ENCODE results near the gene MTMR3.
"Not testable (repeated sequence)": the region's sequence is repeated elsewhere in the genome, so short reads cannot be mapped to it uniquely, and the experiment has no call there.

Gene MTMR3

DNA sequence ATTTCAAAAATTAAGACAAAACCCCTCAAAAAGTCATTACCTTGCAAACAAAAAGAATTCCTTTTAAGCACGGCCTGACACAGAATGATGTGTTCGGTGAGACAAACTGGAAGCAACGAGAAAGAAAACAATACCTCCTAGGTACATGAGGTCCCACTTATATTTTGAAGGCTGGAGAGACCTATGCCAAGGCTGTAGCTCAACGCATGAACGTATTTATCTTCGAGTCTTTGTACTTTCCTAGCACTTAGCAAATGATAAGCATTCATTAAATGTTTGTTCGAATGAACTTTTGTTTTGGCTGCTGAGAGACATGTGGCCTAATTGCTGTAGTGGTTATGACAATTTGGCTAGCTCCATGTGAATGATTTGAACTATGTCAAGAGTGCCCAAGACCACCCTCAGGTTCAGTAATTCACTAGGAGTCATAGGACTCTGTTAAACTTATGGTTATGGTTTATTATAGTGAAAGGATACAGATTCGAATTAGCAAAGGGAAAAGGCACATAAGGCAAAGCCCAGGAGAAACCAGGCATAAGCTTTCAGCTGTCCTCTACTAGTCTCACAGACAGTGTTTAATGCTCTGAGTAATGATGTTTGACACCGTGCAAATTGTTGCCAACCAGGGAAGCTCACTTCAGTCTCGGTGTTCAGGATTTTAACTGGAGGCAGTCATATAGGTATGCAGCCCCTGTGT, 171.2 kb downstream of the MTMR3 start:
- no peak for DNase-seq (ENCODE audit: low read depth)
- no peak overlapping the region for H3K4me3 ChIP-seq (ENCODE audit: low read depth, low read length)
- TF ChIP-seq, protein P1, sequence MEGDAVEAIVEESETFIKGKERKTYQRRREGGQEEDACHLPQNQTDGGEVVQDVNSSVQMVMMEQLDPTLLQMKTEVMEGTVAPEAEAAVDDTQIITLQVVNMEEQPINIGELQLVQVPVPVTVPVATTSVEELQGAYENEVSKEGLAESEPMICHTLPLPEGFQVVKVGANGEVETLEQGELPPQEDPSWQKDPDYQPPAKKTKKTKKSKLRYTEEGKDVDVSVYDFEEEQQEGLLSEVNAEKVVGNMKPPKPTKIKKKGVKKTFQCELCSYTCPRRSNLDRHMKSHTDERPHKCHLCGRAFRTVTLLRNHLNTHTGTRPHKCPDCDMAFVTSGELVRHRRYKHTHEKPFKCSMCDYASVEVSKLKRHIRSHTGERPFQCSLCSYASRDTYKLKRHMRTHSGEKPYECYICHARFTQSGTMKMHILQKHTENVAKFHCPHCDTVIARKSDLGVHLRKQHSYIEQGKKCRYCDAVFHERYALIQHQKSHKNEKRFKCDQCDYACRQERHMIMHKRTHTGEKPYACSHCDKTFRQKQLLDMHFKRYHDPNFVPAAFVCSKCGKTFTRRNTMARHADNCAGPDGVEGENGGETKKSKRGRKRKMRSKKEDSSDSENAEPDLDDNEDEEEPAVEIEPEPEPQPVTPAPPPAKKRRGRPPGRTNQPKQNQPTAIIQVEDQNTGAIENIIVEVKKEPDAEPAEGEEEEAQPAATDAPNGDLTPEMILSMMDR (IDR thresholded peaks at IDR 0.05; ENCODE audit: low read depth, low read length, missing control alignments) = no peak

DNA sequence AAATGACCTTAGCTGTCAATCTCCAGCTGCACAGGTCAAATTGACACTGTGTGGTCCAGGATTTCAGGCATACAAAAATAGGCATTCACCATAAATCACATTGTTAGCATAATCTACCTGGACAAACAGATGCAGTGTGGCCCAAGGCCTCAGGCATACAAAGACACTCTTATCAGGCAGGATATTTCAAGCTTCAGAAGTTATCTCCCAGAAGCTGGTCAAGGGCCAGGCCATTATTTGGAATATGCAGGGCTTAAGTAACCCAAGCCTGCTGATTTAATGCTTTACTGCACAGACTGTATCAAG, 171.7 kb downstream of the MTMR3 start:
- H3K4me3 ChIP-seq (ENCODE audit: low read depth, low read length) = no peak overlapping the region
- TF ChIP-seq, protein P1 (IDR thresholded peaks at IDR 0.05; ENCODE audit: low read depth, low read length, missing control alignments) = no peak
- no peak for DNase-seq (ENCODE audit: low read depth)

DNA sequence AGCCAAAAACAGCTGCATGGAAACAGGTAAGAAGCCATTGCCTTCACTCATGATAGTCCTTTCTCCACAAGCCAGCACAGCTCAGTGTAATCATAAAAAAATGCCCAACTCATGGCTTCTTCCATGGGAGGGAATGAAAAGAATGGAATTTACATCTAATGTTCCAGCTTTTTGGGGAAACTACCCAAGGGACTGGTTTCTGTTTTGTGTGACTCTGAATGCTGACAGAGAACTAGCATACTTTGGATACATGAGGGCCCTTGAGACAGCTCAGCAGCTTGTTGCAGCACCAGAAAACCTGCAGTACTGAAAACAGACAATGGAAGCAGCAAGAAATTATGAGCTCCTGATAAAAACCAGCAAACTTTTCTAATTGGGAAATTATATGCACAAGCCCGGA, 173.0 kb downstream of the MTMR3 start:
- no peak for DNase-seq (ENCODE audit: low read depth)
- H3K4me3 ChIP-seq (ENCODE audit: low read depth, low read length) = no peak overlapping the region
- TF ChIP-seq, protein P1 (IDR thresholded peaks at IDR 0.05; ENCODE audit: low read depth, low read length, missing control alignments) = no peak

DNA sequence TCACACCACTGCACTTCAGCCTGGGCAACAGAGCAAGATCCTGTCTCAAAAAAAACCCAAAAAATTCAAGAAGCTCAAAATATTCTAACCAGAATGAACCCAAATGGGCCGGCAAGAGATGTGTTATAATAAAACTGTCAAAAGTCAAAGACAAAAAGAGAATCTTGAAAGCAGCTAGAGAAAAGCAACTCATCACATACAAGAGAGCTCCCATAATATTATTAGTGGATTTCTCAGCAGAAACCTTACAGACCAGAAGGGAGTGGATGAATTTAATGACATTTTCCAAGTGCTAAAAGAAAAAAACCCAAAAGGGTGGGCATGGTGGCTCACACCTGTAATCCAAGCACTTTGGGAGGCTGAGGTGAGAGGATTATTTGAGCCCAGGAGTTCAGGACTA, 174.4 kb downstream of the MTMR3 start:
- no peak for DNase-seq (ENCODE audit: low read depth)
- TF ChIP-seq, protein P1 (IDR thresholded peaks at IDR 0.05; ENCODE audit: low read depth, low read length, missing control alignments) = no peak
- no peak overlapping the region for H3K4me3 ChIP-seq (ENCODE audit: low read depth, low read length)

DNA sequence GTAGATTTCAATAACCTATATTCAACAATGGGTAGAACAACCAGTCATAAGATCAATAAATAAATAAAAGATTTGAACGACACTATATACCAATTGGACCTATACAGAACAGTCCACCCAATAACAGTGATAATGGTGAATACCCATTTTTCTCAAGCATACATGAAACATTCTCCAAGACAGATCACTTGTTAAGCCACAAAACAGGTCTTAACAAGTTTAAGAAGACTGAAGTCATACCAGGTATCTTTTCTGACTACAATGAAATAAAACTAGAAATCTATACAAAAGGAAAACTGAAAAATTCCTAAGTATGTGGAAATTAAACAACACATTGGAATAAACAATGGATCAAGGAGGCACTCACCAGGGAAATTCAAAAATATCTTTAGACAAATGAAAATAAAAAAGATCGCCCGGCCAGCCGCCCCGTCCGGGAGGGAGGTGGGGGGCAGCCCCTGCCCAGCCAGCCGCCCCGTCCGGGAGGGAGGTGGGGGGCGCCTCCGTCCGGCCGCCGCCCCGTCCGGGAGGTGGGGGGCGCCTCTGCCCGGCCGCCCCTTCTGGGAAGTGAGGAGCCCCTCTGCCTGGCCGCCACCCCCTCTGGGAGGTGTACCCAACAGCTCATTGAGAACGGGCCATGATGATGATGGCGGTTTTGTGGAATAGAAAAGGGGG, 176.5 kb downstream of the MTMR3 start:
- not testable (repeated sequence) for DNase-seq (ENCODE audit: low read depth); H3K4me3 ChIP-seq (ENCODE audit: low read depth, low read length)

DNA sequence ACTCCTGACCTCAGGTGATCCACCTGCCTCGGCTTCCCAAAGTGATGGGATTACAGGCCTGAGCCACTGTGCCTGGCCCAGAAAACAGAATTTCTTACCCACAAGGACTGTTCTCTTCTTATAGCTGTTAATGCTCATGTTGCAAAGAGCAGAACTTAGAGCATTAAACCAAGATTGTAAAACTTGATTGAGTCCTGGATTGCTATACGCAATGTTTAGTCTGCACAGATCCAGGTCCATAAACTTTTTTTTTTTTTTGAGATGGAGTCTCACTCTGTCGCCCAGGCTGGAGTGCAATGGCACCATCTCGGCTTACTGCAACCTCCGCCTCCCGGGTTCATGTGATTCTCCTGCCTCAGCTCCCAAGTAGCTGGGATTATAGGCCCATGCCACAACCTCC, 178.1 kb downstream of the MTMR3 start:
- DNase-seq (ENCODE audit: low read depth); H3K4me3 ChIP-seq (ENCODE audit: low read depth, low read length): not testable (repeated sequence)

DNA sequence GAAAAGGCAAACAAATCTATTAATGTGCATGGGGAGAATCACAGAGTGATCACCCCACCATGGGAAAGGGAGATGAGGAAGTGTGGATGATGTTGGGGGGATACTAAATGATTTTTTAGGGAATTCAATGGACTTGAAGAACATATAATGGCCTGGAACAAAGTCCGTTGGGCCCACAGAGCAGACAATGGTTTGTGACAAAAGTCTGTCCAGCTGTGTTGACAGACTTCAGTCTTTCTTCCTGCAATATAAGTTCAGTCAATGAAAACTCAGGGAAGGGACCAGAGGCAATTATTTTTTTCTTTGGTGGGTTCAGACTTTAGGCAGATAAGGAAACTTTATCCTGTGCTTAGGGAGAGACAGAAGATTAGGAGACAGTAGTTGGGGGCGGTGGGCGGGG, 179.3 kb downstream of the MTMR3 start:
- H3K4me3 ChIP-seq (ENCODE audit: low read depth, low read length) = no peak overlapping the region
- TF ChIP-seq, protein P1 (IDR thresholded peaks at IDR 0.05; ENCODE audit: low read depth, low read length, missing control alignments) = no peak
- DNase-seq (ENCODE audit: low read depth) = no peak

DNA sequence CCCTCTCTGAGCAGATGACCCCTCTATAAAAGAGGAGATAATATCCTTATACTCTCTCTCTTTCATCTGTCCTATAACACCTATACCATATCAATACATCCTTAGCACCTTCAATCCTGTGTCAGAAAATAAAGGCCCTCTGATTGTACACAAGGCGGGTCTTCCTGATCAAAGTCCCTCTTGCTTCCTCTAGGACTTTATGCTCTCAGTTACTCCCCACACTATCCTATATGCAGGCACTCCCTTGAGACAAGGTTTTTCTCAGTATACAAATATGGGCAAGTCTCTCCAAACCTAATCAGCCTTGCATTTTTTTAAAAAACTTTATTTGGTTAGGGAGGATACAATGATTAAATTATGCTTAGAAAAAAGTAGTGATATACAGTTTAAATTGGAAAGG, 180.0 kb downstream of the MTMR3 start:
- TF ChIP-seq, protein P1 (IDR thresholded peaks at IDR 0.05; ENCODE audit: low read depth, low read length, missing control alignments) = no peak
- H3K4me3 ChIP-seq (ENCODE audit: low read depth, low read length) = no peak overlapping the region
- DNase-seq (ENCODE audit: low read depth) = no peak

Data from GM12864 (cell line).